ENCODE measurements around the gene REEP1.
"Not testable (repeated sequence)": the region's sequence is repeated elsewhere in the genome, so short reads cannot be mapped to it uniquely, and the experiment has no call there.

The REEP1 gene

DNA sequence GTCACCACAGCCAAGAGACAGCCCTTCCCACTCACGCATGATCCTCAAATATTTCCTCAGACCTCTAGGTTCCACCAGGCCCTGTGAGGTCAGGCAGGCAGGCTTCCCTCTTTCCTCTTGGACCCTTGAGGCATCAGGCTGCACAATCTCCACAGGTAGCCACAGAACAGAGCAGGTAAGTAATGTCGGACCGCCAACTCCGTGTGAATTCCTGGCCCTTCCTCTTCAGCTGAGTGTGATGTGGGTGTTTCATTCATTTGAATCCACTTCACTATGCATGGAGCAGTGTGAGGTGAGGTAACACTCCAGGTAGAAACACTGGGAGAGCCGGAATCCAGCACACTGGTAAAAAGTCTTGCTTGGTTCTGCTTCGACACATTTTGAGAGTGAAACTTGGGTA, 94.2 kb downstream of the REEP1 start:
- no peak for DNase-seq

DNA sequence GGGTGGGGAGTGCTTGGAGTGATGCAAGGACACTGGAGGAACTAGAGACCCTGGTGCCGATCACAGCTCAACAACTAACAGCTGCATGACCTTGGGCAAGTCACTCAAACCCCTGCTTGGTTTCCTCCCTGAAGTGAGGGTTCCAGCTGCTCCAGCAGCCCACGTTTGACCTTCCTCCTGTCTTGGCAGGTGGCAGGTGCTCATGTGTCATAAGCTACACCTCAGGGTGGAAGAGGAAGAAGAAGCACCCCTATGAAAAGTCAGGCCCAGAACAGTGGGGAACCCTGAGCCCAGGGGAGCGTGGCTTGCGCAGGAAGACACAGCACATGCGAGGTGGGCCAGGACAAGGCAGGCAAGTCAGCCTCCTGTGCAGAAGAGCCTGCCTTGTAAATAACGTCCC, 95.8 kb downstream of the REEP1 start:
- DNase-seq, result no peak

DNA sequence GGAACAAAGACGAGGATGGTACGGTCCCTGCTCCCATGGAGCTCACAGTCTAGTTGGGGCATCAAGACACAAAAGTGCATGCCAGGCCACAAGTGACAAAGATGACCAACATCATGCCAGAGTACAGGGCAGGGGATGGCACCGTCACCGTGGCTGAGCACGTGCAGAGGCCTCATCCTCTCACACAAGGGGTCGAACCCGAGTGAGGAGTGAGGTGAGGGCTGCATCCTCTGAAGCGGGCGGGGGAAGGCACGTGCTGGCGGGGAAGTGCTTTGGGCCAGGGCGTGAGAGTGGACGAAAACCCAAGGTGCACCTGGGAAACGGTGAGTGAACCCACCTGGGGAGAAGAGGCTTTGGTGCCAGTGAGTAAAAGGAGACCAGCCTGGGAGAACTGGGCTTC, 97.2 kb downstream of the REEP1 start:
- no peak for DNase-seq

DNA sequence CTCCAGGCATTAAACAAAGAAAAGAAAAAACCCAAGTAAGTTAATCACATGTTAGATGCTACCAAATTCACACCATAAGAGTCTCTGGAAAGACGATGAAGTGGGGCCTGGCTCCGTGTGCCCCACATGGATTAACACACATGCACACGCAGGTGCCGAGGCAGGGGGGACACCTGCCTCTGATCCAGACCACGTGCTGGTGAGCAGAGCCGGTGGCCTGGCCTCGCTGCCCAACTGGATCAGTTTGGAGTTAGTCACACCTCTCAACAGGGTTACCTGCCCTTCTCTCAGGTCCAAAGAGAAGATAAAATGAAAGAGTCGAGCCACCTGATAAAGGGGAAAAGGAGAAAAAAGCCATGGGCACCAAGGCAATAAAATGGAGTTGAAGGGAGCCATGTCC, 97.7 kb downstream of the REEP1 start:
- no peak for DNase-seq

DNA sequence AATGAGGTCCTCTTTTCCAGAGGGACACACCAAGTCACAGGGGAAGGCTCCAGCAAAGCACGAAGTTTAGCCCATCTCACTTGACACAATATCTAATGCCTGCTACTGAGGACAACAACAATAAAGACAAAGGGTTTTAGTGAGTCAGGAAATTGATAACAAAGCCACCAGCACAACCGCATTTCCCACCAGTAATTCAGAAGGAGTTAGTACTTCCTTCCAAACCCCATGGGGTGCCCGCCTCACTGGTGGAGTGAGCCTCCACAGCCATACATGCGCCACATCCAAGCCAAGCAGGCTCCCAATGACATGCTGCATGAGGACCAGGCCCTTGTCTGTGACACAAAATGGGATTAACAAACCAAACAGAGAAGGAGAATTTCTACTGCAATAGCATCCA, 98.1 kb downstream of the REEP1 start:
- no peak for DNase-seq

DNA sequence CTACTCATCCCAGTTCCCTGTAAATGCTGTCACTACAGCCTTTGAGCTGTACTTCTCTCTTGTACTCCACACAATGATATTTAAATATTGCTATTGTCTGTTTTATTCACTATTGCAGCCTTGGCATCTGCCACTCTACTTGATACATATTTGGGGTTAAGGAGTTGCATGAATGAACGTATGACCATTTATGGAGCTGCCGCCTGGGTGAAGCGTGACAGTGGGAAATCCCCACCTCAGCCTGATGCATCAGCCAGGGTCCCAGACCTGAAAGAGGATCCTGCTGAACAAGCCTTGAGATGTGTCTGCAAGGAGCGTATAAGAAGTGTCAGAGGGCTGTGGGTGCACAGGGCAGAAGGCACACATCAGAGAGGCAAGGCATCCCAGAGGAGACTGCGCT, 99.1 kb downstream of the REEP1 start:
- no peak for DNase-seq

DNA sequence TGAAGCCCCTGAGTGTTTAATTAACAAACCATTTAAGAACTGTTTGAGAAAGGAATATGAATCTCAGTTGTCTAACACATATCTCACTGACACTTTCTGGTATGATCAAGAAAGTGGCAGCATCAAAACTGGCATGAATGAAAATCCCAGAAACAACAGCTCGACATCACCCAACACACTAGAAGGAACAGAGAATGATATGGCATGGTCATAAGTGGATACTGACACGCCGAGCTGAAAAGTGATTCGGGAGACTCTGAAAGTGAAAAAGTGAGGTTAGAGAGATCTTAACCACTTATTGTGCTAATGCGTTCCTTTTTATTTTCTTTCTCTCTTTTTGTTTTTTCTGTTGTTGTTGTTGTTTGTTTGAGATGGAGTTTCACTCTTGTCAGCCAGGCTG, 100.3 kb downstream of the REEP1 start:
- no peak for DNase-seq

DNA sequence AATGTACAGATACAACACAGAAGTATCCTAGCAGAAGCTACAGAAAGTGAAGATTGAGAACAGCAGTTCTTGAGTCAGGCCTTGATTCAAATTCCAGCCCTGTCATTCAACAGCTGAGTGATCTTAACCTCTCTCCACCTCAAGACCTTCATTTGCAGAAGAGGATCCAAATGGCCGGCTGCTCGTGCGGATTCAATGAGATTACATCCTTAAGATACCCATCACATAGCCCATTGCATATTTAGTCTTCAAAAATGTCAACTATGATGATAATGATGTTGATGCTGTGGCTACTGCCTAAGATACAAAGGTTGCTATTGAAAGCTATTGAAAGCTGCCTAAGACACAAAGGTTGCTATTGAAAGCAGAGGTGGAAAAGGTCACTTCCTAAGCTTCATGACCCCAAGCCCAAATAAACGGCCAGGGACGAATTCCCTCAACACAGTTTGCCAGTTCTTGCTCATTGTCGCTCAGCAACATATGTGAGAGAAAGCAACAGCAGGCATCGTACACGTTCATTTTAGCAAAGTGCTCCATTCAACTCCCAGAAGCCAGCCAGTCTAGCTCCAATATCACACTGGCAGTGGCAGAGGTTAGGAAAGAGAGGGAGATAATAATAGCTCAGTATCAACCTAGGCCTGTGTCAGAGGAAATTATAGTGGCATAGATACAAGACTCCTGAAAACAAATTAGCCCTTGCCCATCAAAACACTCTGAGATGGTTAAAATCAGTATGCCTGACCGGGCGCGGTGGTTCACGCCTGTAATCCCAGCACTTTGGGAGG, 102.0 kb downstream of the REEP1 start:
- no peak for DNase-seq

DNA sequence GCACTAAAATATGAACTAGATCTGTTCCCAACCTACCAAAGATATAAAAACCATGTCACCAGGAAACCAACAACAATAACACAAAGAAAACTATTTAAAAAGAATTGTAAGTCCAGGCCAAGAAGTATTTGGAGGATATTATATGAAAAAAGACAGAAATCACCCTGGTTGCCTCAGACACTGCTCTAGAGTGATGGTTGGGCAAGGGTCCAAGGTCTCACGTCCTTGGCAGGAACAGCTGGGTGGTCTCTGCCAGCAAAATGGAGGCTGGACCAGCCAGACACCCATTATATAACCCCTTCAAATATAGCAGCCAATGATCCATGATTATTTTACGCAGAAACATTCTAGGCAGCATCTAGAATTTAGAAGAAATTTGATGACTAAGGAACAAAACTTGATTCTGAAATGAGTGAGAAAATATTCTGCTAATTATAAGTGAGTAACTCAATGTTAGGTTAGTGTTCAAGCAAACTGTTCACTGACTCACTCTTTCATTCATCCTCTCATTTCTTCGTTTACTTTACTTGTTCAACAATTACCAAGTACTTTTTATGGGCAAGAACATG, 102.8 kb downstream of the REEP1 start:
- no peak for DNase-seq

DNA sequence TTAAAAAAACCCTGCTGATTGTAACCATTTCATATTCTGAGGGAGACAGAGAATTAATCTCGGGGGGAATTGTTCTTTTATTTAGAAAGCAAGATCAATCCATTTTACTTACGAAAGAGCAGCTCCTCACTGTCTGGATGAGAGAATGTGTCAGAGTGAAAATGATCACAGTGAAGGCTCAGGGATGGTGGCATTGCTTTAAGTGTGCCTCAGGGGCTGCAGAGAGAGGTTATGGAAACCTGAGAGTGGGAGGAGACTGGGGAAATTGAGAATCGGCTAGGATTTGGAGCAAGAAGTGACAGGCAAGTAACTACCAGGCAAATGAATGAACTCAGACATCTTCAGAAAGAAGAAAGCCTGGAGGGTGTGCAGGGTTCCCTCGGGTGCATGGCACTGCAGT, 104.0 kb downstream of the REEP1 start:
- DNase-seq, result no peak

DNA sequence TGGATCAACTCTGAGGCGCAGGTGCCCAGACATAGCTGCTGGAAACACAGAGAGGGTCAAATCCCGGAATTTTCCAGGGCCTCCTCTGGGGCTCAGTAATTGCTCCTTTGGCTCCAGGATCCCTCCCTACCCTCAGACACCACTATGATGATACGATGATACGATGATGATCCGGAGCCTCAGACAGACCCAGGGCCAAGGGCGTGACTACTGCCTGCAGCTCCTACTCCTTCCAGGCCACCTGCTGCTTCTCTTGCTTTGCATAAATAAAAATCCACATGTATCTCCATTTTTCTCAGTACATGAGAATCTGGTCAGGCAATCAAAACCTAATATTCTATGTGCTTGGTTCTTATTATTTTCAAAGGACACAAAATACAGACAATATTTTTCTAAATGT, 104.5 kb downstream of the REEP1 start:
- no peak for DNase-seq

DNA sequence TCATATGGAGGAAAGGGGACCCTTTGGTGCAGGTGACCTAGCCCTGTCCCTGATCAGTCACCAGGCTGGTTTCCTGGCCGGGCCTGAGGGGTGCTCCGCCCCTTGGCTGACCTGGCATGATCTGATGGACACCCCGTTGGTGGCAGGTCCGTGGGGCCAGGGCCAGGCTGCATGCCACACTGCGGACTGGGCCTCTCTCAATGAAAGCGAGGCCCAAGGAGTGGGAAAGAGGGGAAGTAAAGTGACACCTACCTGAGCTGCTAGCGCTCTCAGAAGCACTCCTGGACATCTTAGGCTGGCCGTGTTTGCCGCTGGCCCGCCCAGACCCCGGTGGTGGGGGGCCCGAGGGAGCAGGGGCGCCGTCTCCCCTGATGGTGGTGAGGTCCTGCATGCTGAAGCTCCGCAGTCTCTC, 105.0 kb downstream of the REEP1 start:
- DNase-seq, result no peak

DNA sequence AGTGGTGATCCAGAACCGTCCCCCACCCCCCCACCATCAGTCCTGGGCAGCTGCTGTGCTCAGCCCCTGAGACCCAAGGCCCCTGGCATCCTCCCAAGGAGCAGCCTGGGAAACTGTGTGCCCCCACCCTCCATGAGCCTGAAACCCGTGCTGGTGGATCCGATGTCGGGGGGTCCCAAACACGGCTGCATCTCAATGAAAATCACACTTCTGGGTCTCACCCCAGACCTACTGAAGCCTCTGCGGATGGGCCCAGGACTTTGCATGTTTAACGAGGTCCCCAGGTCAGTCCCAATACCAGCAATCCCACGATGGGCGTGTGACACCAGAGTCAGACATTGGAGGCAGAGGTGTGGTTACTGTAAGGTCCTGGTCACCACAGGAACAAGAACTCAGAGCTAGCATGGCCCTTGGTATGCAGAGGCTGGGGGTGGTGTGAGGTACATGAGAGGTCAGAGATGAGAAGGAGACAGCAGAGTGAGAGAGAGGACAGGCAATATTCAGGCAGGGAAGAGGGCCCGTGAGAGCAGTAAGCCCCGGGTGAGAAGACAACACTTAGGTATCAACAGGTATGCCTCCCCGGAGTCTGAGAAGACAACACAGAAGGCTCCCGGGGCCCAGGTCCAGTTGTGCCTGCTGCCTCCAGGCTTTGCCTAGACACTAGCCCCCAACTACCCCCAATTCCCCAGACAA, 105.6 kb downstream of the REEP1 start:
- no peak for DNase-seq

DNA sequence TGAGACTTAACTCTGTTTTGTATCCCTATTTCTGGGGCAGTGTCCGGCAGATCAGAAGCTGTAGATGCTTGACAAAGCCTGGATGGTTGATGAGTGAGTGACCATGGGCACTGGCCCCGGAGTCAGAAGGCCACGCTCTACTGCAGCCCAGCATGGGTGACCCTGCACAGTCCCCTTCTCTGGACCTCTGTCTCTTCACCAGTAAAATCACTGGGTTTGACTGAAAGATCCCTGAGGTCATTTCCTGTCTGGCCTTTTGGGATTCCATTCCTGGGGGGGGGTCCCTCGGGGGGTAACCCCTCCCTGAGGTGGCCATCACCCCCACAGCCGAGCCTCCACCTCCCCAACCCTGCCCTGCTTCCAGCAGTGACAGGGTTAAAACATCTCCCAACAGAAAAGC, 106.5 kb downstream of the REEP1 start:
- no peak for DNase-seq

DNA sequence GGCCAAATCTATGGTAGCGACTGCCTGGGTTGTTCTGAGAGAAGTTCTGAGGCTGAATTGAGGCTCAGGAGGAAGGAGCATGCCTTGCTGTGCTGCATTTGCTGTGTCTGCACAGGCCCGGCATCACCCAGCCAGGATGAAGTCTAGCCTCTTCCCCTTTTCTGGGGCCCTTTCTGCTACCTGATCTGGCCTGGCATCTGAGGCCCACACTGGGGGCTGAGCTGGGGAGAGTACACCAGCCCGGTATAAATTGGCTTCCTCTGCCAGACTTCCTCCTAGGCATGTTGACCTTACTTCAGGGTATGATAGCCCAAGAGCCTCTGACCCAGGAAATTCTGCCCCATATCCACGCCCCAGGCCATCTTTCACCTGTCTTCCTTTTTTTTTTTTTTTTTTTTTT, 108.2 kb downstream of the REEP1 start:
- DNase-seq, result no peak

DNA sequence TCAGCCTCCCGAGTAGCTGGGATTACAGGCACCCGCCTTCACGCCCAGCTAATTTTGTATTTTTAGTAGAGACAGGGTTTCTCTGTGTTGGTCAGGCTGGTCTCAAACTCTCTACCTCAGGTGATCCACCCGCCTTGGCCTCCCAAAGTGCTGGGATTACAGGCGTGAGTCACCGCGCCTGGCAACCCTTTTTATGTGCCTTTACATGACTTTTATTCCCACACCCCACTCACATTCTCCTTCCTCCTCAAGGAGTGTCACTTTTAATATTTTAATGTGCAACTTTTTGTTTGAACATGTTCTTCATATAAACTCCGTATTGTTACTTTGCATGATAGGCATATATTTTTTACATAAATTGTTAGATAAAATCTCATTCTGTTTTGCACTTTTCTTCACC, 108.9 kb downstream of the REEP1 start:
- not testable (repeated sequence) for DNase-seq

DNA sequence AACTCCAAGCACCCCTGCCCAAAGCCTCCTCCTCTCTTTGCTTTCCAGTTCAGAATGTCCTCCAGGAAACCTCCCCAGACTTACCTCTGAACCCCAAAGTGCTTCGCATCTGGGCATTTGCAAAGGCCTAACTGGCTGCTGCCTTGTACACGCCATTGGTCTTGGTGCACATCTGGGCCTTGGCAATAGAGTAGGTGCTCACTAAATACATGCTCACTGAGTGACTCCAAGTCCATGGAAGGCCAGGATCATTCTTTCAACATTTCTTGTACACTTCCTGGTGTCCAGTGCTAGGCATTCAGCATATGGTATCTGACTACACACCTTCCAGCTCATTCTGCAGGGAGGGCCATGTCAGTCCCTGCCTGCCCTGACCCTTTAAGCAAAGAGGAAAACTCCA, 109.7 kb downstream of the REEP1 start:
- no peak for DNase-seq

DNA sequence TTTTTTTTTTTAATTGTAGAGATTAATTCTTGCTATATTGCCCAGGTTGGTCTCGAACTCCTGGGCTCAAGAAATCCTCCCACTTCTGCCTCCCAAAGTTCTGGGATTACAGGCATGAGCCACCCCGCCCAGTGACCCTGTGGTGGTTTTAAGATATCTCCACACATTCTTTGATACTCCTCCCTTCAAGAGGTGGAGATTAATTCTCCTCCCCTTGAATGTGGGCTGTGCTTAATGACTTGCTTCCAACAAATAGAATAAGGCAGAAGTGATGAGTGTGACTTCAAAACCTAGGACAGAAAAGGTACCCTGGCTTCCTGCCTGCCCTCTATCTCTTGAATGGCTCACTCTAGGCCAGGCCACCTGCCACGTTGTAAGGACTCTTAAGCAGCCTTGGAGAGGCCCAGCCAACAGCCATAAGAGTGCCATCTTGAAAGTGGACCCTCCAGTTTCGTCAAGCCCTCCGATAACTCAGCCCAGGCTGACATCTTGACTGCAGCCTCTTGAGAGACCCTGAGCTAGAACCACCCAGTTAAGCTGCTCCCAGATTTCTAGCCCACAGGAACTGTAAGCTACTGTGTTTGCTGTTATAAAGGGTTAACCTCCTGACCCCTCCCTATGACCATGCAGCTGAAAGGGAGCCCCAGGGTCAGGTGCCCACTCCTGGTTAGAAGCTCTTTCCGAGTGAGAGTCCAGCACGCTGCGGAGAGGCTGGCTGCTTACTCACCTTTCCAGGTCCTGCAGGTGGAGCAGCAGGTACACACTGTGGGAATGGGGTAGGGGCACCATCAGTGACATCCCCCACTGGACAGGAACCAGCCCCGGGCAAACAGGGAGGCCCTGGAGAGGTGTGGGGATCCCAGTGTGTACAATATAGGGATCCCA, 110.5 kb downstream of the REEP1 start:
- DNase-seq, result no peak

DNA sequence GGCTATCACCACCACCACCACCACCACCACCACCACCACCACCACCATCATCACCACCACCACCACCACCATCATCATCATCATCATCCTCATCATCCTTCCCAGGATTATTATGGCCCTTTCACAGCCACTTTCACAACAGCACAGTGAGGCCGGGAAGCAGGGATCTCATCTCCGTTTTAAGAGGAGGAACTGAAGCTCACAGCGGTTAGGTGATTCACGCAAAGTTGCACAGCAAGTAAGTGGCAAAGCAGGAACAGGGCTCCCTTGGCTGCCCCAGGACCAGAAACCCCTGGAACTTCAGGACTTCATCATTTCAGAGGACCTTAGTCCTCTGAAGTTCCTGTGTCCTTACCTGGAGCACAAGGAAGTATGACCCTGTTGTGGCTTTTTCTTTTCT, 111.4 kb downstream of the REEP1 start:
- no peak for DNase-seq

DNA sequence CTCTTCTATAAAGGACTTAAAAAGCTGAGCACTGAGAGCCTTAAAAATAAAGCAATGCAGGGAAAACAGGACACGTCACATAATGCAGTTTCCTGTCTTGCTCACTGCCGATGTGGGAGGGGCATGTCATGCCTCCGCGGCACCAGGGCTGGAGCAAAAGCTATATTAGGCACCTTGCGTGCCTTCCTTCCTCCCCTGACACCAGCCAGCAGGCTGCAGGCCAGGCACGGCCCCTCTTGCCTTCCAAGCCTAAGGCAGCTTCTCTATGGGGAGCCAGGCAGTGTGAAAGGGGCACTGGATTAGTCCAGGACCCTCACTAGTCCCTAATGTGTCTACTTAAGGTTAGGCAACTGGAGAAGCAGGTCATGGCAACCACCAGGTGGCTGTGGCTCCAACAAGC, 111.8 kb downstream of the REEP1 start:
- no peak for DNase-seq

DNA sequence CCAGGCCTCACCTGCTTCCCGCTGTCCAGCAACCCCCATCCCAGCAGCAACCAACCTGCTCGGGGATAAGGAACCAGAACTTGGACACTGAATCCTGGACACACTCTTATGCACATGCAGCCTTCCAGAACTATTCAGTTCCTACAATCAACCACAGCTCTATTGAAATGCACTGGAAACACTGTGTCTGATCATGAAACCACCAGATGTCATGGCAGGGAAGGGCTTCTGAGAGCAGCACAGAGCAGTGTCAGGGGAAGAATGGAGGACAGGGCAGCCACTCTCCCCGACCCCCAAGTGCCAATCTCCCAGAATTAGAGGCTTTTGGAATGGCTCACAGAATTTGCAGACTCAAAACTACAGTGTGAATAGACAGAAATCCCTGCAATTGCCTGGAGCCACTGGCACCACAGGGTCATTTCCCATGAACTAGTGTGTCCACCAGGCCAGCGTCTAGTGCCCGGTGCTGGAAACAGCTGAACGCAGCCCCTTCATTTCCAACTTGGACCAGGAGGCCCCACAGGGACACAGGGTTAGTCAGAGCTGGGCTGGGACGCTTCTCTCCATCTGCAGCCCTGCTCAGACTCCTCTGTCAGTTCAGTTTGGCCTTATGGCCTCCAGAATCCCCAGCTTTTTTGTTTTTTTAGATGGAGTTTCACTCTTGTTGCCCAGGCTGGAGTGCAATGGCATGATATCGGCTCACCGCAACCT, 112.6 kb downstream of the REEP1 start:
- DNase-seq, result no peak

DNA sequence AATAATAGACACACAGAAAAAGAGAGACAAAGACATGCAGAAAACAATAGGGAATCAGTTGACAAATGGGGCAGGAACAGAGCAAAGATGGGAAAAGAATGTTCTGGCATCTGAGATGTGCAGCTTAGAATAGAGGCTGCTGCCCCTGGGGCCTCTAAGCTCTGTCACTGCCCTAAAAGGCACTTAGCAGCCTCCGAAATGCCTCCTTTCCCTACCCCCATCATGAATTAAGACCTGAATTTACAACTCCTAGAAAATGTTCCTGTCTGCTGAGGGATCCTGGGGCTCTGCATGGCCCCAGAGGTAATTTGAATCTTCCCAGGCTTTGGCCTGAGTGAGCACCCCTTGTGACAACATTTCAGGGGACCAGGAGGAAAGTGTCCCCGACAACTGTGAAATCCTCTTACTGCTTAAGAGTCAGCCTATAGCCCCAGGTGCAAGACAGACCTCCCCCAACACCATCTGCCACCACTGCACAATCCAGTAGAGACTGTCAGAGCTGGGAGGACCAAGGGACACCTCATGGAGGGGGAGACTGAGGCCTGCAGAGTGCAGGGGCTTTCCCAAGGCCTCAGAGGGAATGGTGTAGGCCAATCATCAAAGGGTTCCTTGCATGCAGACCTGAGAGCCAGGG, 113.4 kb downstream of the REEP1 start:
- DNase-seq, result no peak
